HG02642 (cell line): ENCODE data around the gene H3-3A.
A peak's percentile ranks its signal among the peaks of the same experiment; 100 is the strongest.

Experiments
- ATAC-seq: cut with Tn5 transposase; IDR thresholded peaks from one replicate; pipeline ENCODE4 v1.9.1; 2021; ENCODE audit warnings: mild to moderate bottlenecking; ENCODE audit not compliant: unreplicated experiment, poor library complexity

The H3-3A gene

GRCh38 chr1:226062558-226063223 is at the start of gene H3-3A:
TSS of gene H3-3A (plus strand) at chr1:226062716. CDS start at chr1:226064352, 1,636 bp downstream.
- peak; percentile 79 for ATAC-seq

GRCh38 chr1:226017070-226017469 is 45.4 kb upstream of the H3-3A start:
- ATAC-seq: no peak

- ATAC-seq: no peak
Measured at GRCh38 chr1:226019572-226019971, 42.9 kb upstream of the H3-3A start.

- no peak for ATAC-seq
Measured at GRCh38 chr1:226021401-226021800, 41.1 kb upstream of the H3-3A start.

GRCh38 chr1:226021801-226022200 is 40.7 kb upstream of the H3-3A start:
- no peak for ATAC-seq

GRCh38 chr1:226023735-226024134 is 38.8 kb upstream of the H3-3A start:
- ATAC-seq: no peak

- ATAC-seq: no peak
Measured at GRCh38 chr1:226026833-226027232, 35.7 kb upstream of the H3-3A start.

- ATAC-seq: no peak
Measured at GRCh38 chr1:226027538-226028217, 34.8 kb upstream of the H3-3A start.

GRCh38 chr1:226029093-226029496 is 33.4 kb upstream of the H3-3A start:
- ATAC-seq: peak; percentile 87

GRCh38 chr1:226029568-226030225 is 32.8 kb upstream of the H3-3A start:
- no peak for ATAC-seq

- ATAC-seq: no peak
Measured at GRCh38 chr1:226033582-226033981, 28.9 kb upstream of the H3-3A start.

- ATAC-seq: no peak
Measured at GRCh38 chr1:226033991-226034390, 28.5 kb upstream of the H3-3A start.

GRCh38 chr1:226034482-226034881 is 28.0 kb upstream of the H3-3A start:
- ATAC-seq: no peak

- no peak for ATAC-seq
Measured at GRCh38 chr1:226035915-226036314, 26.6 kb upstream of the H3-3A start.

- no peak for ATAC-seq
Measured at GRCh38 chr1:226038661-226039060, 23.9 kb upstream of the H3-3A start.

GRCh38 chr1:226041419-226041818 is 21.1 kb upstream of the H3-3A start:
- no peak for ATAC-seq

GRCh38 chr1:226044514-226045101 is 17.9 kb upstream of the H3-3A start:
- no peak for ATAC-seq

- no peak for ATAC-seq
Measured at GRCh38 chr1:226046240-226046639, 16.3 kb upstream of the H3-3A start.

- ATAC-seq: no peak
Measured at GRCh38 chr1:226047495-226047894, 15.0 kb upstream of the H3-3A start.

GRCh38 chr1:226048886-226049285 is 13.6 kb upstream of the H3-3A start:
- no peak for ATAC-seq

GRCh38 chr1:226050133-226050532 is 12.4 kb upstream of the H3-3A start:
- ATAC-seq: no peak
